K562 (cell line): ENCODE results near the gene ASPHD1. TPM values are rescaled to one million over a fixed set of nuclear protein-coding genes. Genes with fewer than 3 reads are reported as not detected.

ENCODE experiments used
- C11orf30 ChIP-seq: fragments of 450-650 bp; IDR thresholded peaks from 2 replicates; pipeline ENCODE4 v1.6.1; 2016; ENCODE audit warnings: low read depth, mild to moderate bottlenecking
- CBX2 ChIP-seq: fragments of 200-600 bp; sonication (generic); IDR thresholded peaks from one replicate; pipeline ENCODE4 v1.6.1; 2012; ENCODE audit warnings: mild to moderate bottlenecking, low read length, inconsistent platforms; ENCODE audit not compliant: insufficient read depth, poor library complexity, severe bottlenecking
- CEBPG ChIP-seq, 3 experiments: fragments of 200-800 bp in 1 of 3; sonication (Bioruptor generic) in 1 of 3; sonication (generic) in 1 of 3; formaldehyde crosslinking in 1 of 3; IDR thresholded peaks in 2 of 3; conservative IDR thresholded peaks in 1 of 3; 2 replicates each; pipeline versions ENCODE4 v1.6.1 to v1.8.0; 2016 to 2022; ENCODE audit warnings: missing compliant biosample characterization in 2 of 3, missing genetic modification characterization in 2 of 3, mild to moderate bottlenecking in 1 of 3, missing genetic modification reagents in 1 of 3
- CUX1 ChIP-seq: fragments of 200-800 bp; sonication (Bioruptor generic); IDR thresholded peaks from 2 replicates; pipeline ENCODE4 v1.6.1; 2016; ENCODE audit warnings: missing genetic modification characterization, missing compliant biosample characterization
- HDAC1 ChIP-seq, 2 experiments: fragments of 450-650 bp; IDR thresholded peaks; 2 replicates each; pipeline ENCODE4 v1.6.1; 2016 to 2017; ENCODE audit warnings: inconsistent platforms in 1 of 2, mild to moderate bottlenecking in 1 of 2, moderate library complexity in 1 of 2
- KAT7 ChIP-seq: sonication (generic); formaldehyde crosslinking; IDR thresholded peaks from 2 replicates; pipeline ENCODE4 v1.8.0; 2022; ENCODE audit warnings: missing genetic modification reagents, mild to moderate bottlenecking, borderline replicate concordance
- KLF1 ChIP-seq: fragments of 450-650 bp; IDR thresholded peaks from 2 replicates; pipeline ENCODE4 v1.6.1; 2016; ENCODE audit warnings: missing genetic modification characterization, missing compliant biosample characterization
- NR2C2 ChIP-seq, 2 experiments: fragments of 200-800 bp in 1 of 2; sonication (Bioruptor generic) in 1 of 2; sonication (generic) in 1 of 2; formaldehyde crosslinking in 1 of 2; IDR thresholded peaks; 2 replicates each; pipeline versions ENCODE4 v1.6.1 to v1.8.0; 2016 to 2022; ENCODE audit warnings: mild to moderate bottlenecking in 1 of 2, missing compliant biosample characterization in 1 of 2, missing genetic modification characterization in 1 of 2, missing genetic modification reagents in 1 of 2
- OTX1 ChIP-seq: fragments of 450-650 bp; formaldehyde crosslinking; IDR thresholded peaks from 2 replicates; pipeline ENCODE4 v1.4.0; 2022; ENCODE audit warnings: mild to moderate bottlenecking
- PML ChIP-seq: IDR thresholded peaks from 2 replicates; pipeline ENCODE4 v1.6.1; 2012; ENCODE audit warnings: low read length, inconsistent platforms
- PYGO2 ChIP-seq: fragments of 450-650 bp; IDR thresholded peaks from 2 replicates; pipeline ENCODE4 v1.6.1; 2016; ENCODE audit warnings: mild to moderate bottlenecking, missing genetic modification characterization, moderate library complexity, missing compliant biosample characterization
- SP1 ChIP-seq: sonication (generic); formaldehyde crosslinking; IDR thresholded peaks from 2 replicates; pipeline ENCODE4 v1.8.1; 2022; ENCODE audit warnings: mild to moderate bottlenecking, missing genetic modification reagents
- SRSF9 ChIP-seq: fragments of 200-400 bp; formaldehyde crosslinking; IDR thresholded peaks from 2 replicates; pipeline ENCODE4 v1.6.1; 2017; ENCODE audit warnings: low read depth, low read length, borderline replicate concordance
- ZFP36 ChIP-seq: fragments of 150-350 bp; IDR thresholded peaks from 2 replicates; pipeline ENCODE4 v1.6.1; 2018; ENCODE audit warnings: low read length, low read depth; ENCODE audit not compliant: partially characterized antibody
- ZNF143 ChIP-seq: sonication (generic); formaldehyde crosslinking; IDR thresholded peaks from 2 replicates; pipeline ENCODE4 v1.9.0; 2022; ENCODE audit warnings: mild to moderate bottlenecking, missing genetic modification reagents
- ZNF583 ChIP-seq: fragments of 250-450 bp; sonication (Bioruptor Pico); IDR thresholded peaks from 2 replicates; pipeline ENCODE4 v1.4.0; 2020
- ZNF764 ChIP-seq: fragments of 250-450 bp; sonication (Bioruptor Pico); IDR thresholded peaks from 2 replicates; pipeline ENCODE4 v1.4.0; 2020; ENCODE audit warnings: low read depth, mild to moderate bottlenecking, moderate library complexity
- polyA plus RNA-seq, 8 experiments: library from polyadenylated mRNA; depleted of rRNA in 4 of 8; stranded (reverse) in 5 of 8; unstranded in 3 of 8; fragments of >200 nt; fragmentation: Nextera tagmentation in 2 of 8; fragmentation: Illumina TruSeq in 1 of 8; extraction: Ambion mirVana in 2 of 8; extraction: Trizol in 1 of 8; gene quantifications; 2 replicates each; pipeline versions ENCODE4 v1.2.1 to v1.2.3, GENCODE V29; 2011 to 2014; ENCODE audit warnings: inconsistent platforms in 1 of 8, missing spikeins in 1 of 8
- total RNA-seq, 7 experiments: library from RNA; depleted of rRNA in 6 of 7; stranded (reverse); fragments of >200 nt in 6 of 7; fragmentation: Illumina TruSeq in 2 of 7; extraction: Trizol in 2 of 7; gene quantifications; 2 replicates each; pipeline versions ENCODE4 v1.2.1 to v1.2.3, GENCODE V29; 2011 to 2021; ENCODE audit warnings: low replicate concordance in 1 of 7
- TF ChIP-seq, protein P1 (sequence below): fragments of 450-650 bp; IDR thresholded peaks from 2 replicates; pipeline ENCODE4 v1.6.1; 2018; ENCODE audit not compliant: partially characterized antibody

ASPHD1 gene
- total and polyA plus RNA-seq, 9 of the 15 experiments (the other 6 are each of a cell fraction or from before 2014, with no cell fraction given), result 0.03 to 0.70 (median 0.24) TPM; not detected in 5

DNA sequence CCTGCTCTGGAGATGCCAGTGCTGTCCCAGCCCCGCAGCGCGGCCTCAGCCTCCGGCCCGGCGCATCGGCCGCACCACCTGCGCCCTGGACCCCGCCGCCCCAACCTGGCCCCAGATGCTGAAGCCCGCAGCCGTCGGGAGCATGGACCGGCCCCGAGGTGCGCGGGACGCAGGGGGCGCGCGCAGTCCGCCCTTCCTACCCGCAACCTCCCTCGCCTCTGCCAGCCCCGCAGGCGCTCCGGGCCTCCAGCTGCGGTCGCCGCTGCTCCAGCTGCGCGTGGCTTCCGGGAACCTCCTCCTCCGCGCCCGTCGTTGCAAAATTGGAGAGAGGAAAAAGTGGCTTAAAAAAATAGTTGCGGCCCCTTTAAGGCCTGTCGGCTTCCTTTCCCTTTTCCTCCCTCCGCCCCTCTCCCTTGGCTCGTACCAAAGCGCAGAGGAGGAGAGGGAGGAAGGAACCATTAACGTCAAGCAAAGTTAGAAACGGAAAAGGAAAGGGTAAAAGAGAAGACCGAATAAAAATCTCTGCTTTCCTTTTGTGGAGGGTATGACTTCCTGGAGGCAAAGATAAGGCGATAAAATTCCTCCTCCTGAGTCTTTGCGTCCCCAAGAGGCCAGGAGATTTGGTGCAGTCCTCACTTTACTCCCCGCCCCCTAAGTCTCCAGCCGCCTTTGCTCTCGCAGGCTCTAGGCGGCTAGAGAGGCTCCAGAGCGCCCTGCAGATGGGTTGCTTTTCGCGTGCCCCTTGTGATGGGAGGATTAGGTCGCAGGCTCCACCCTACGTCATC is 37.2 kb upstream of the ASPHD1 start, which contains the start of gene CDIPT (continued):
- TF ChIP-seq PYGO2 (tag), result peak; percentile 56; the same call in 1 of the 2 replicates
- TF ChIP-seq NR2C2 (CRISPR knock-in tag; IDR thresholded peaks at IDR 0.05), result no peak
- peak; percentile 72 for TF ChIP-seq NR2C2 (tag; IDR thresholded peaks at IDR 0.05)
- no peak for TF ChIP-seq ZFP36
- peak in 1 of 2 experiments; percentile 77; a peak in 2 of 4 replicates for TF ChIP-seq HDAC1 (IDR thresholded peaks at IDR 0.05)
- no peak for TF ChIP-seq KLF1 (tag)
- no peak for TF ChIP-seq CEBPG (CRISPR knock-in tag; IDR thresholded peaks at IDR 0.05)
- 0 out of 4 replicates have a peak, but pooled peaks of 1 of the 2 experiments have one; percentile 15 for TF ChIP-seq CEBPG (tag; conservative IDR thresholded peaks at IDR 0.05 in 1 of 2, IDR thresholded peaks at IDR 0.05 in 1 of 2)
- TF ChIP-seq C11orf30, result peak; percentile 15; the same call in 1 of the 2 replicates
- TF ChIP-seq CBX2, result no peak
- TF ChIP-seq CUX1 (CRISPR knock-in tag), result no peak
- no peak for TF ChIP-seq SRSF9
- TF ChIP-seq, protein P1, sequence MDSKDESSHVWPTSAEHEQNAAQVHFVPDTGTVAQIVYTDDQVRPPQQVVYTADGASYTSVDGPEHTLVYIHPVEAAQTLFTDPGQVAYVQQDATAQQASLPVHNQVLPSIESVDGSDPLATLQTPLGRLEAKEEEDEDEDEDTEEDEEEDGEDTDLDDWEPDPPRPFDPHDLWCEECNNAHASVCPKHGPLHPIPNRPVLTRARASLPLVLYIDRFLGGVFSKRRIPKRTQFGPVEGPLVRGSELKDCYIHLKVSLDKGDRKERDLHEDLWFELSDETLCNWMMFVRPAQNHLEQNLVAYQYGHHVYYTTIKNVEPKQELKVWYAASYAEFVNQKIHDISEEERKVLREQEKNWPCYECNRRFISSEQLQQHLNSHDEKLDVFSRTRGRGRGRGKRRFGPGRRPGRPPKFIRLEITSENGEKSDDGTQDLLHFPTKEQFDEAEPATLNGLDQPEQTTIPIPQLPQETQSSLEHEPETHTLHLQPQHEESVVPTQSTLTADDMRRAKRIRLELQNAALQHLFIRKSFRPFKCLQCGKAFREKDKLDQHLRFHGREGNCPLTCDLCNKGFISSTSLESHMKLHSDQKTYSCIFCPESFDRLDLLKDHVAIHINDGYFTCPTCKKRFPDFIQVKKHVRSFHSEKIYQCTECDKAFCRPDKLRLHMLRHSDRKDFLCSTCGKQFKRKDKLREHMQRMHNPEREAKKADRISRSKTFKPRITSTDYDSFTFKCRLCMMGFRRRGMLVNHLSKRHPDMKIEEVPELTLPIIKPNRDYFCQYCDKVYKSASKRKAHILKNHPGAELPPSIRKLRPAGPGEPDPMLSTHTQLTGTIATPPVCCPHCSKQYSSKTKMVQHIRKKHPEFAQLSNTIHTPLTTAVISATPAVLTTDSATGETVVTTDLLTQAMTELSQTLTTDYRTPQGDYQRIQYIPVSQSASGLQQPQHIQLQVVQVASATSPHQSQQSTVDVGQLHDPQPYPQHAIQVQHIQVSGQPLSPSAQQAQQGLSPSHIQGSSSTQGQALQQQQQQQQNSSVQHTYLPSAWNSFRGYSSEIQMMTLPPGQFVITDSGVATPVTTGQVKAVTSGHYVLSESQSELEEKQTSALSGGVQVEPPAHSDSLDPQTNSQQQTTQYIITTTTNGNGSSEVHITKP, result peak; percentile 100
- peak; percentile 53; the same call in 1 of the 2 replicates for TF ChIP-seq PML
- TF ChIP-seq ZNF143, result no peak
- TF ChIP-seq SP1, result peak; percentile 94
- no peak; the same call in 1 of the 2 replicates for TF ChIP-seq OTX1 (CRISPR knock-in tag)
- TF ChIP-seq ZNF583 (CRISPR knock-in tag), result no peak
- TF ChIP-seq ZNF764 (CRISPR knock-in tag), result no peak
- TF ChIP-seq KAT7, result no peak
